ENCODE measurements around the gene CHCHD6.

DNA sequence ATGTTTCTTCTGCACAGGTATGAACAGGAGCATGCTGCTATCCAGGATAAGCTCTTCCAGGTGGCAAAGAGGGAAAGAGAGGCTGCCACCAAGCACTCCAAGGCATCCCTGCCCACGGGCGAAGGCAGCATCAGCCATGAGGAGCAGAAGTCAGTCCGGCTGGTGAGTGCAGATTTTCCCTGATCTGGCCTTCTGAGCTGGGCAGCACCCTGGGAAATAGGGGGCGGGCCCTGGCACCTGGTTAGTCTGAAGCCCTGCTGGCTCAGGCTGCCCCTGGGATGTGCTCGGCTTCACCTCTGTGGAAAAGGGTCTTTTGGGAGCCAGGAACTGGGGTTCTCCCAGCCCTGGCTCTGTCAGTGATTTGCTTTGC lies 29.0 kb downstream of the CHCHD6 start:
- TF ChIP-seq, protein P1, sequence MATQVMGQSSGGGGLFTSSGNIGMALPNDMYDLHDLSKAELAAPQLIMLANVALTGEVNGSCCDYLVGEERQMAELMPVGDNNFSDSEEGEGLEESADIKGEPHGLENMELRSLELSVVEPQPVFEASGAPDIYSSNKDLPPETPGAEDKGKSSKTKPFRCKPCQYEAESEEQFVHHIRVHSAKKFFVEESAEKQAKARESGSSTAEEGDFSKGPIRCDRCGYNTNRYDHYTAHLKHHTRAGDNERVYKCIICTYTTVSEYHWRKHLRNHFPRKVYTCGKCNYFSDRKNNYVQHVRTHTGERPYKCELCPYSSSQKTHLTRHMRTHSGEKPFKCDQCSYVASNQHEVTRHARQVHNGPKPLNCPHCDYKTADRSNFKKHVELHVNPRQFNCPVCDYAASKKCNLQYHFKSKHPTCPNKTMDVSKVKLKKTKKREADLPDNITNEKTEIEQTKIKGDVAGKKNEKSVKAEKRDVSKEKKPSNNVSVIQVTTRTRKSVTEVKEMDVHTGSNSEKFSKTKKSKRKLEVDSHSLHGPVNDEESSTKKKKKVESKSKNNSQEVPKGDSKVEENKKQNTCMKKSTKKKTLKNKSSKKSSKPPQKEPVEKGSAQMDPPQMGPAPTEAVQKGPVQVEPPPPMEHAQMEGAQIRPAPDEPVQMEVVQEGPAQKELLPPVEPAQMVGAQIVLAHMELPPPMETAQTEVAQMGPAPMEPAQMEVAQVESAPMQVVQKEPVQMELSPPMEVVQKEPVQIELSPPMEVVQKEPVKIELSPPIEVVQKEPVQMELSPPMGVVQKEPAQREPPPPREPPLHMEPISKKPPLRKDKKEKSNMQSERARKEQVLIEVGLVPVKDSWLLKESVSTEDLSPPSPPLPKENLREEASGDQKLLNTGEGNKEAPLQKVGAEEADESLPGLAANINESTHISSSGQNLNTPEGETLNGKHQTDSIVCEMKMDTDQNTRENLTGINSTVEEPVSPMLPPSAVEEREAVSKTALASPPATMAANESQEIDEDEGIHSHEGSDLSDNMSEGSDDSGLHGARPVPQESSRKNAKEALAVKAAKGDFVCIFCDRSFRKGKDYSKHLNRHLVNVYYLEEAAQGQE (IDR thresholded peaks at IDR 0.05; ENCODE audit: insufficient read depth in 1 of 2, low read depth in 2 of 2, low read length in 2 of 2), result no peak
- TF ChIP-seq SIN3A (IDR thresholded peaks at IDR 0.05; ENCODE audit: borderline replicate concordance, insufficient read depth, low read length), result no peak
